ENCODE results near the gene ZC3H8.

ZC3H8 gene

GRCh38 chr2:112275887-112276773, 21.3 kb upstream of the ZC3H8 start:
- TF ChIP-seq, protein P1, sequence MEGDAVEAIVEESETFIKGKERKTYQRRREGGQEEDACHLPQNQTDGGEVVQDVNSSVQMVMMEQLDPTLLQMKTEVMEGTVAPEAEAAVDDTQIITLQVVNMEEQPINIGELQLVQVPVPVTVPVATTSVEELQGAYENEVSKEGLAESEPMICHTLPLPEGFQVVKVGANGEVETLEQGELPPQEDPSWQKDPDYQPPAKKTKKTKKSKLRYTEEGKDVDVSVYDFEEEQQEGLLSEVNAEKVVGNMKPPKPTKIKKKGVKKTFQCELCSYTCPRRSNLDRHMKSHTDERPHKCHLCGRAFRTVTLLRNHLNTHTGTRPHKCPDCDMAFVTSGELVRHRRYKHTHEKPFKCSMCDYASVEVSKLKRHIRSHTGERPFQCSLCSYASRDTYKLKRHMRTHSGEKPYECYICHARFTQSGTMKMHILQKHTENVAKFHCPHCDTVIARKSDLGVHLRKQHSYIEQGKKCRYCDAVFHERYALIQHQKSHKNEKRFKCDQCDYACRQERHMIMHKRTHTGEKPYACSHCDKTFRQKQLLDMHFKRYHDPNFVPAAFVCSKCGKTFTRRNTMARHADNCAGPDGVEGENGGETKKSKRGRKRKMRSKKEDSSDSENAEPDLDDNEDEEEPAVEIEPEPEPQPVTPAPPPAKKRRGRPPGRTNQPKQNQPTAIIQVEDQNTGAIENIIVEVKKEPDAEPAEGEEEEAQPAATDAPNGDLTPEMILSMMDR (IDR thresholded peaks at IDR 0.05; ENCODE audit: insufficient read depth, low read depth, low read length, missing control alignments) = no peak
- DNase-seq (ENCODE audit: low read depth) = peak; percentile 90
- peak overlapping the region; percentile 73 for H3K4me3 ChIP-seq (ENCODE audit: low read depth, low read length)

GRCh38 chr2:112275311-112275886, 20.6 kb upstream of the ZC3H8 start, which contains the start of gene ZC3H6:
Gene ZC3H6 (plus strand): TSS chr2:112275597. CDS start chr2:112275995, 398 bp downstream.
- peak within 1 kb of the TSS; percentile 88 for H3K4me3 ChIP-seq (ENCODE audit: low read depth, low read length)
- DNase-seq (ENCODE audit: low read depth) = peak; percentile 99
- TF ChIP-seq, protein P1 (IDR thresholded peaks at IDR 0.05; ENCODE audit: insufficient read depth, low read depth, low read length, missing control alignments) = no peak

DNA sequence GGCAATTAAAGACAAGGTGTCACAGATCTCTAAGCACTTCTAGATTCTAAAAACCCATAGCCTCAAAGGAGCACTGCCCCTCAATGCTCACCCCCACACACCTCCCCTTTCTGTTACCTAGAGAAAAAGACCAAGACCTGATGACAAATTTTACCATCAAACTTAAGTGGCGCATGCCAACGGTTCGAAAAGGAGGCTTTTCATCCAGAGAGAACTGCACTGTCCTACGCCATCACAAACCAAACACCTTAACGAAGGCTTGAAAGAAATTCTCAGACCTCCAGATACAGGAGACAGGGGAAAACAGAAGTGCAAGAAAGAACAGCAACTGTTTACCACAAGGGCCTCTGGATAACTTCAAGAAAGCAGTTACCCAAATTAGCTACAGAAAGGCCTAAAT, 18.5 kb upstream of the ZC3H8 start:
- no peak for DNase-seq (ENCODE audit: low read depth)
- H3K4me3 ChIP-seq (ENCODE audit: low read depth, low read length) = no peak overlapping the region
- TF ChIP-seq, protein P1 (IDR thresholded peaks at IDR 0.05; ENCODE audit: insufficient read depth, low read depth, low read length, missing control alignments) = no peak

DNA sequence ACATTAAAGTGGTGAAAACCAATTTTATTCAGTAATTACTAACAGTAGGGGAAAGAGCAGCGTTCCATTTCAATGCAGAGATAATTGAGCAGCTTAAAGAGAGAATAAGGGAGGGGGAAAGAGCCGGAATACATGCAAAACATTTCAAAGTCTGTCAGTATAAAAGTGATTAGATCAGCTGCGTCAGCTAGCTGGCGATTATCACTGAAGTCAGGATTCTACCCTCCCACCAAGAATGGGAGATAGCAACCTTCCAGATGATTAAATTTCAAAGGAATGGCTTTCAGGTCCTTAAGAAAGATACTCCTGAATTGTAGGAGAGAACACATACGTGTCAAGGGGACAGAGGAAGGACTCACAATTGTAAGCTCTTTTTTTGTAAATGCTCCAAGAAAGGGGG, 17.8 kb upstream of the ZC3H8 start:
- no peak for DNase-seq (ENCODE audit: low read depth)
- TF ChIP-seq, protein P1 (IDR thresholded peaks at IDR 0.05; ENCODE audit: insufficient read depth, low read depth, low read length, missing control alignments) = no peak

DNA sequence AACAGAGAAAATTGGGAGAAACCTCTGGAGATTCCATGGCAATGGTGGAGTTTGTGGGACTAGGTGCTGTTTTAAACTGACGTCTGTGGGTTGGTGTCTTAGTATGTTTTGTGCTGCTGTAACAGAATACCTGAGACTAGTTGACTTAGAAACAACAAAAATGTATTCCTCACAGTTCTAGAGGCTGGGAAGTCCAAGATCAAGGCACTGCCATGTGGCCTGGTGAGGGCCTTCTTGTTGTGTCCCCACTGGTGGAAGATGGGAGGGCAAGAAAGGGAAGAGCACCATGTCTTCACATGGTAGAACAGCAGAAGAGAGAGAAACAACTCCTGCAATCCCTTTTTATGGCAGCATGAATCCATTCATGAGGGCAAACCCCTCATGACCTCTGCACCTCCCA, 13.7 kb upstream of the ZC3H8 start:
- TF ChIP-seq, protein P1 (IDR thresholded peaks at IDR 0.05; ENCODE audit: insufficient read depth, low read depth, low read length, missing control alignments) = no peak
- no peak overlapping the region for H3K4me3 ChIP-seq (ENCODE audit: low read depth, low read length)
- no peak for DNase-seq (ENCODE audit: low read depth)

More for the DNA sequence above, 17.8 kb upstream of the ZC3H8 start:
- H3K4me3 ChIP-seq (ENCODE audit: low read depth, low read length) = no peak overlapping the region

GRCh38 chr2:112262876-112263275, 8.0 kb upstream of the ZC3H8 start:
- DNase-seq (ENCODE audit: low read depth) = no peak
- no peak overlapping the region for H3K4me3 ChIP-seq (ENCODE audit: low read depth, low read length)
- TF ChIP-seq, protein P1 (IDR thresholded peaks at IDR 0.05; ENCODE audit: insufficient read depth, low read depth, low read length, missing control alignments) = no peak

Data from GM12865 (cell line).